ENCODE data around the gene SLC7A8. TPM values are rescaled to one million over a fixed set of nuclear protein-coding genes. Genes with fewer than 3 reads are reported as not detected.

SLC7A8 gene

Small RNA genes lying within 50 kb of the gene (small RNA-seq; reads per million reads assigned to genes)
- gene AL049829.1 (ENCODE audit: low read depth) (not detected), gene RNU6-1138P (ENCODE audit: low read depth) (not detected)

Measured in mesenchymal stem cell (in vitro differentiated cells and primary cell).